Measurements from ENCODE around the gene CEP41.

DNA sequence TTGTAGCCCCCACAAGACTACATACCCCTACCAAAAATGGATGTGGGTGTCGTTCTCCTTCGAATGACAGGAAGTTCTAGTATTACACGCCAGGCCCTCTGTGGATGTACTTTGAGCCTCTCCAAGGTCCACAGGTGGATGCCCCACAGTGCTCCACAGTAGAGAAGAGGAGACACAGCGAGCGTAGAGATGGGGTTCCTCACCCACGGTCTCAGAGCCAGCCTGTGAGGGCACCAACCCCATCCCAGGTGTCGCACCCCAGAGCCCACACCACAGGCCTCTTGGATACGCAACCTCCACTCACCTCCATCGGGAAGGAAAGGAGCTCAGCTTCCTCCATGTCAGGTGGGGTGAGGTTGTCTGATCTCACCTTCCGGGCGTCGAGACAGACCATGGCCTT, 93.9 kb downstream of the CEP41 start:
- TF ChIP-seq EZH2phosphoT487 (IDR thresholded peaks at IDR 0.05; ENCODE audit: unreplicated experiment) (no peak), CTCF (conservative IDR thresholded peaks at IDR 0.05; ENCODE audit: low read depth in 2 of 2) (no peak), REST (IDR thresholded peaks at IDR 0.05; ENCODE audit: unreplicated experiment) (no peak), EZH2 (IDR thresholded peaks at IDR 0.05; ENCODE audit: low read depth, unreplicated experiment) (no peak), CREB1 (CRISPR knock-in tag; IDR thresholded peaks at IDR 0.05; ENCODE audit: low read depth) (no peak), POLR2AphosphoS5 (IDR thresholded peaks at IDR 0.05; ENCODE audit: low read depth) (no peak), JUNB (IDR thresholded peaks at IDR 0.05; ENCODE audit: unreplicated experiment) (no peak)

Measured in GM23338 (cell line).